ENCODE measurements around the gene VPS35.
"Not testable (repeated sequence)": the region's sequence is repeated elsewhere in the genome, so short reads cannot be mapped to it uniquely, and the experiment has no call there.

- TF ChIP-seq, protein P1, sequence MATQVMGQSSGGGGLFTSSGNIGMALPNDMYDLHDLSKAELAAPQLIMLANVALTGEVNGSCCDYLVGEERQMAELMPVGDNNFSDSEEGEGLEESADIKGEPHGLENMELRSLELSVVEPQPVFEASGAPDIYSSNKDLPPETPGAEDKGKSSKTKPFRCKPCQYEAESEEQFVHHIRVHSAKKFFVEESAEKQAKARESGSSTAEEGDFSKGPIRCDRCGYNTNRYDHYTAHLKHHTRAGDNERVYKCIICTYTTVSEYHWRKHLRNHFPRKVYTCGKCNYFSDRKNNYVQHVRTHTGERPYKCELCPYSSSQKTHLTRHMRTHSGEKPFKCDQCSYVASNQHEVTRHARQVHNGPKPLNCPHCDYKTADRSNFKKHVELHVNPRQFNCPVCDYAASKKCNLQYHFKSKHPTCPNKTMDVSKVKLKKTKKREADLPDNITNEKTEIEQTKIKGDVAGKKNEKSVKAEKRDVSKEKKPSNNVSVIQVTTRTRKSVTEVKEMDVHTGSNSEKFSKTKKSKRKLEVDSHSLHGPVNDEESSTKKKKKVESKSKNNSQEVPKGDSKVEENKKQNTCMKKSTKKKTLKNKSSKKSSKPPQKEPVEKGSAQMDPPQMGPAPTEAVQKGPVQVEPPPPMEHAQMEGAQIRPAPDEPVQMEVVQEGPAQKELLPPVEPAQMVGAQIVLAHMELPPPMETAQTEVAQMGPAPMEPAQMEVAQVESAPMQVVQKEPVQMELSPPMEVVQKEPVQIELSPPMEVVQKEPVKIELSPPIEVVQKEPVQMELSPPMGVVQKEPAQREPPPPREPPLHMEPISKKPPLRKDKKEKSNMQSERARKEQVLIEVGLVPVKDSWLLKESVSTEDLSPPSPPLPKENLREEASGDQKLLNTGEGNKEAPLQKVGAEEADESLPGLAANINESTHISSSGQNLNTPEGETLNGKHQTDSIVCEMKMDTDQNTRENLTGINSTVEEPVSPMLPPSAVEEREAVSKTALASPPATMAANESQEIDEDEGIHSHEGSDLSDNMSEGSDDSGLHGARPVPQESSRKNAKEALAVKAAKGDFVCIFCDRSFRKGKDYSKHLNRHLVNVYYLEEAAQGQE (IDR thresholded peaks at IDR 0.05; ENCODE audit: borderline replicate concordance) = not testable (repeated sequence)
- not testable (repeated sequence) for TF ChIP-seq POLR2AphosphoS5 (IDR thresholded peaks at IDR 0.05); CTCF (IDR thresholded peaks at IDR 0.05; ENCODE audit: poor library complexity, severe bottlenecking); EZH2 (IDR thresholded peaks at IDR 0.05; ENCODE audit: borderline replicate concordance, insufficient read depth, low read length, poor library complexity, severe bottlenecking); EP300 (conservative IDR thresholded peaks at IDR 0.05; ENCODE audit: poor library complexity, severe bottlenecking); MXI1 (conservative IDR thresholded peaks at IDR 0.05; ENCODE audit: poor library complexity, severe bottlenecking); TAF1 (IDR thresholded peaks at IDR 0.05; ENCODE audit: low read depth); RAD21 (conservative IDR thresholded peaks at IDR 0.05)
Observed at GRCh38 chr16:46626681-46627080, 62.3 kb downstream of the VPS35 start.
